Panc1 (cell line): Measurements from ENCODE around the gene HELZ. TPM values are rescaled to one million over a fixed set of nuclear protein-coding genes. Genes with fewer than 3 reads are reported as not detected.

Experiments
- ATAC-seq: fragments of 200-7000 bp; cut with Tn5 transposase; 2 replicates; pipeline ENCODE4 v1.9.1; 2020; ENCODE audit warnings: mild to moderate bottlenecking, moderate library complexity
- BruUV-seq: library from RNA; stranded (reverse); fragments of 400-500 nt; replicated peaks from 2 replicates; lab custom pipeline; 2021; lab: Mats Ljungman, UMichigan
- CTCF ChIA-PET: fragments of 300-600 bp; sonication (Branson Sonifier 250); formaldehyde crosslinking; loops from one replicate; lab custom pipeline; 2022; ENCODE audit warnings: antibody characterized with exemption; lab: Charles Lee
- POLR2A ChIA-PET: fragments of 300-600 bp; sonication (Branson Sonifier 250); formaldehyde crosslinking; loops from one replicate; lab custom pipeline; 2022; ENCODE audit warnings: antibody characterized with exemption; lab: Charles Lee
- DNase-seq: peaks from one replicate; pipeline ENCODE4 v3.0.0-alpha.2; 2010; ENCODE audit warnings: low read depth, low spot score
- H3K27ac ChIP-seq: 2 replicates; pipeline ENCODE4 v1.5.1; 2011; ENCODE audit warnings: mild to moderate bottlenecking, low read length, inconsistent platforms
- H3K27me3 ChIP-seq: fragments of 200-500 bp; sonication (Bioruptor generic); 2 replicates; pipeline ENCODE4 v1.6.0; 2014; ENCODE audit warnings: low read length, inconsistent platforms; ENCODE audit not compliant: control insufficient read depth, insufficient read depth
- H3K36me3 ChIP-seq: fragments of 200-500 bp; sonication (Bioruptor generic); 2 replicates; pipeline ENCODE4 v1.5.1; 2014; ENCODE audit warnings: inconsistent platforms, mild to moderate bottlenecking, low read length, moderate library complexity; ENCODE audit not compliant: control insufficient read depth, insufficient read depth
- H3K4me1 ChIP-seq: 2 replicates; pipeline ENCODE4 v1.5.1; 2011; ENCODE audit warnings: inconsistent platforms, mild to moderate bottlenecking, low read length, moderate library complexity; ENCODE audit not compliant: control insufficient read depth, insufficient read depth
- H3K4me3 ChIP-seq, 2 experiments: 2 replicates each; pipeline ENCODE4 v1.5.1; 2011 to 2012; ENCODE audit warnings: low read depth in 2 of 2, low read length in 2 of 2, mild to moderate bottlenecking in 2 of 2, inconsistent platforms in 1 of 2, moderate library complexity in 1 of 2
- H3K9me3 ChIP-seq: fragments of 200-500 bp; sonication (Bioruptor generic); 2 replicates; pipeline ENCODE4 v1.5.1; 2014; ENCODE audit warnings: low read depth, mild to moderate bottlenecking, inconsistent platforms, low read length, moderate library complexity; ENCODE audit not compliant: control insufficient read depth, insufficient read depth
- CTCF ChIP-seq: fragments of 450-650 bp; IDR thresholded peaks from 2 replicates; pipeline ENCODE4 v1.5.1; 2017; ENCODE audit warnings: mild to moderate bottlenecking
- POLR2AphosphoS5 ChIP-seq: IDR thresholded peaks from 2 replicates; pipeline ENCODE4 v1.6.1; 2012; ENCODE audit warnings: mild to moderate bottlenecking, low read depth, low read length, moderate library complexity
- REST ChIP-seq, 2 experiments: IDR thresholded peaks; 2 replicates each; pipeline ENCODE4 v1.6.1; 2011 to 2012; ENCODE audit warnings: low read depth in 2 of 2, control low read depth in 1 of 2, low read length in 1 of 2, mild to moderate bottlenecking in 1 of 2, moderate library complexity in 1 of 2; ENCODE audit not compliant: insufficient read depth in 1 of 2
- SIN3A ChIP-seq: IDR thresholded peaks from 2 replicates; pipeline ENCODE4 v1.6.1; 2012; ENCODE audit warnings: low read depth, mild to moderate bottlenecking, low read length, moderate library complexity, borderline replicate concordance; ENCODE audit not compliant: insufficient read depth
- TCF7L2 ChIP-seq: IDR thresholded peaks from 2 replicates; pipeline ENCODE4 v1.6.1; 2011; ENCODE audit warnings: mild to moderate bottlenecking, low read depth, low read length, inconsistent platforms
- in situ Hi-C: cut with HindIII; loops from 2 replicates; pipeline ENCODE4 v1.10.0; 2016; ENCODE audit warnings: low sequenced_read_pairs, low pct_unique_long_range_greater_than_20kb
- intact Hi-C: fragments of 100-400 bp; cut with micrococcal nuclease; formaldehyde crosslinking; loops from one replicate; pipeline ENCODE4 v1.10.0; 2022; ENCODE audit not compliant: unreplicated experiment
- total RNA-seq: library from RNA; stranded (reverse); gene quantifications from one replicate; pipeline ENCODE4 v1.2.1, GENCODE V29; 2021; ENCODE audit not compliant: unreplicated experiment

Gene HELZ
- total RNA-seq, 1 experiment from 2014 or later = 15.0 TPM

GRCh38 chr17:67040652-67041051 is 204.3 kb downstream of the HELZ start:
- intact Hi-C loops (no loop called here), in situ Hi-C loops (no loop called here)
- Histone ChIP-seq H3K9me3 (no peaks in the 10 kb centered on the region), H3K4me3 (no peak overlapping the region), H3K27ac (no peak overlapping the region), H3K27me3 (no peaks in the 10 kb centered on the region), H3K4me1 (no peaks in the 10 kb centered on the region), H3K36me3 (no peaks in the 10 kb centered on the region)
- DNase-seq (no peak), ATAC-seq (no peak)
- ChIA-PET POLR2A (no interaction called here), CTCF (no interaction called here)
- BruUV-seq = no TSS peak
- TF ChIP-seq POLR2AphosphoS5 (no peak), TCF7L2 (no peak), SIN3A (no peak), REST (IDR thresholded peaks at IDR 0.05; ENCODE audit: insufficient read depth in 1 of 2, low read depth in 2 of 2, low read length in 1 of 2) (no peak), CTCF (no peak)

GRCh38 chr17:67038861-67039365 is 206.1 kb downstream of the HELZ start:
- CTCF ChIA-PET = no interaction called here
- POLR2A ChIA-PET = no interaction called here
- TF ChIP-seq TCF7L2 (no peak), REST (IDR thresholded peaks at IDR 0.05; ENCODE audit: insufficient read depth in 1 of 2, low read depth in 2 of 2, low read length in 1 of 2) (no peak)
- no peak overlapping the region for H3K27ac ChIP-seq
- no peaks in the 10 kb centered on the region for H3K4me1 ChIP-seq
- no peaks in the 10 kb centered on the region for H3K9me3 ChIP-seq
- H3K27me3 ChIP-seq = no peaks in the 10 kb centered on the region
- in situ Hi-C loops = no loop called here
- DNase-seq = no peak
- no peak overlapping the region for H3K4me3 ChIP-seq
- H3K36me3 ChIP-seq = no peaks in the 10 kb centered on the region
- intact Hi-C loops = no loop called here
- no peak for ATAC-seq
- BruUV-seq = no TSS peak
